Activated CD4-positive, alpha-beta T cell treated with anti-CD3 and anti-CD28 coated beads, Interleukin-2, amount 50 U/mL, for 48 hours (primary cell): Measurements from ENCODE around the gene TAT.
A peak's percentile ranks its signal among the peaks of the same experiment; 100 is the strongest.

Experiments
- DNase-seq, 2 experiments: peaks; one replicate each; pipeline ENCODE4 v3.0.0-alpha.2; 2020

The TAT gene

GRCh38 chr16:71536752-71537499 is 40.0 kb downstream of the TAT start:
- DNase-seq, result no peak

DNA sequence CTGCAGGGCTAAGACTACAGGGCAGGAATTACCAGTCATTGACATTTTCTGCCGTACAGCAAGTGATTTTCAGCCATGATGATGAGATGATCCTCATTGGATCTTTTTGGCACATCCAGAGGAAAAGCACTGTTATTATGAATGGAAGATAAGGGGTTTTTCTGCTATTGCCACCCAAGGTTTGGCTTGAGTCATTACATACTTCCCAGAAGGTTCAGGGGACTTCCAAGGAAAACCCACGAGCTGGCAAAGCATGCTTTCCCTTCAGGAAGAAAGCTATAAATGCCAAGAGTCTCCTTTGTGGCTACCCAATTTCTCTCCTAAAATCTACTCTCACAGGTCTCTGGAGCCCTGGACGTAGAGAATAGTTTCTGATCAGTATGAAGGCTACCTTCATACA is 44.5 kb downstream of the TAT start:
- DNase-seq, result no peak

DNA sequence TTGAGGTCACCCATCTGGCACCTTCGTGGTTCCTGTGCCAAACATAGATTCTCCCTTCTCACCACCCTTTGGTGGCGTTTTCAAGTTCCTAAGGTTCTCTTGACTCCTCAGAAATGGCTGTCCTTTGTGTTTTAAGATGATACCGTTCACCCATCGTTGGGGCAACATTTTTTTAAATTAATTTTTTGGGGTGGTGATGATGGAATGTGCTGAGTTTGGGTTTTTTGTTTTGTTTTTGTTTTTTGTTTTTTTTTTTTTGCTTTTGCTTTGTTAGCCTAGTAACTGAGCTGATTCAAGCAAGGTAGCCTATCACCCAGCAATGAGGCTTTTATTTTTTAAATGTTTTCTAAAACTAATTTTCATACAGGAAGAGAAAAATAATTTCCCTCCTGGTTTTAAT is 48.0 kb downstream of the TAT start:
- DNase-seq, result no peak

- no peak for DNase-seq
These were observed 48.6 kb downstream of the TAT start for GRCh38 chr16:71528257-71528656.

- peak in 1 of 2 experiments; percentile 4 for DNase-seq
These were observed 50.7 kb downstream of the TAT start, which contains the start of gene CHST4 for GRCh38 chr16:71526111-71526631. Gene CHST4 (plus strand): TSS chr16:71526426. CDS start chr16:71536678, 10,252 bp downstream.

DNA sequence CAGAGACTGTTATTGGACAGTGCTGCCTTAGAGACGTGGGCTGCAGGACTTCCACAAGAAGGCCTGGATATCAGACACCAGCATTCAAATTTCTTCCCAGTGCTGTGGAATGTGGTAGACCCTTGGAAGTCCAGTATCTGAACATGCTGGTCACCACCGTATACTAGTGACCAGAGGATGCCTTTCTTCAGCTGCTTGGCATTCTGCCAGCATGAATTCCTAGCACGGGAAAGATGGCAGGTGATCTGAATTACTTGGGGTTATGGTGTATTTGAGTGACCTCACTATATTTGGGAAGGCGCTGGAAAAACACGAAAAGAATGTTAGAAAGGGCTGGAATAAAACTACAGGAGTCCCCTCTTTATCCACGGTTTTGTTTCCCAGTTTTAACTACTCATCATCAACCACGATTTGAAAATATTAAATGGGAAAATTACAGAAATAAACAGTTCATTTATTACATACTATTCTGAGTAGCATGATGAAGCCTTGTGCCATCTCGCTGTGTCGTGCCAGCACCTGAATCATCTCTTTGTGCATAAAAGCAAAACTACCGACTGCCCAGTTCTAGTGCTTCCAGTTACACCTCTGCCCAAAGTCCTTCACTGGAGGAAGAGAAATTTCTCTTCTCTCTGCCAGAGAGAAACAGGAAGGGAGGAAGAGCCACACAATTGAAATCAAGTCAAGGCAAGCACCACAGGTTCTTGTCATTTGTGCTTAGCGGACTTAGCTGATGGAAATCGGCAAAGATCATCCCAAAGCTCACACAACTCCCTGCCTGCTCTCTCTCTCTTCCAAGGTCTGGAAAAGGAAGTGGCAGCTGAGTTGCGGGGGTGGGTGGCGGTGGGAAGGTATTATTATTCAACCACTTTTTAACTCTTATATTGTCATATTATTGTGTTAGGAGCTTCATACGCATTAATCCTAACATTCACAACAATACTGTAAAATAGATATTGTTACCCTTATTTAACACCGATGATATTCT is 52.0 kb downstream of the TAT start:
- DNase-seq, result no peak

DNA sequence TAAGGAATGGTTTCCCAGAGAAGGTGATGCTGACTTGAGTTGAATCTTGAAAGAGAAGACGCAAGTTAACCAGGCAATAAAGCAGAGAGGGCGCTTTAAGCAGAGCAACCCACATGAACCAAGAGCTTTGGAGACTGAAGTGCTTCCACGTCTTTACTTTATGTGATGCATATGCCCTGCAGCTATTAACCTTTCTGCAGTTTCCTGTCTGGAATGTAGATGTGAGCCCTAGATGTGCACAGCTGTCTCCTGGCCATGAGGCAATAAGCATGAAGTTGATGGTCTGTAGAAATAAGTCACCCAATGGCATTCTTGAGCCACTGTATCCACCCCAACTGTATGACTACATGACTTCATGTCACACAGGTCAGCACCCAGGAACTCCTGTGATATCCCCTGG is 56.3 kb downstream of the TAT start:
- DNase-seq, result no peak
